Raji (cell line): ENCODE measurements around the gene GALE.

Experiments used
- POLR2A ChIP-seq: IDR thresholded peaks from 2 replicates; pipeline ENCODE4 v1.6.1; 2011; ENCODE audit warnings: low read depth, low read length, control low read depth; ENCODE audit not compliant: insufficient read depth

GALE gene

DNA sequence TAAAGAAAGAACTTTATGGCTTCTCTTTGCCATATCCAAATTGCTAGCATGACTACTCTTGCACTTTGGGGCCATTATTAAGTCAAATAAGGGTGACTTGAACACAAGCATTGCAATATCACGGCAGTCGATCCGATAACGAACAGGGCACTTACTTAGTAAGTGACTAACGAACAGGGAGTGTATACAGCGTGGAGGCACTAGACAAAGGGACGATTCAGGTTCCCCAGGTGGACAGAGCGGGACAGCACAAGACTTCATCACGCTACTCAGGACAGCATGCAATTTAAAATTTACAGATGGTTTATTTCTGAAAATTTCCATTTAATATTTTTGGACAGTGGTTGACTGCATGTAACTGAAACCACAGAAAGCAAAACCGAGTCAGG is 27.7 kb downstream of the GALE start:
- no peak for TF ChIP-seq POLR2A

GRCh38 chr1:23772049-23772853 is 28.3 kb downstream of the GALE start:
- TF ChIP-seq POLR2A: no peak

DNA sequence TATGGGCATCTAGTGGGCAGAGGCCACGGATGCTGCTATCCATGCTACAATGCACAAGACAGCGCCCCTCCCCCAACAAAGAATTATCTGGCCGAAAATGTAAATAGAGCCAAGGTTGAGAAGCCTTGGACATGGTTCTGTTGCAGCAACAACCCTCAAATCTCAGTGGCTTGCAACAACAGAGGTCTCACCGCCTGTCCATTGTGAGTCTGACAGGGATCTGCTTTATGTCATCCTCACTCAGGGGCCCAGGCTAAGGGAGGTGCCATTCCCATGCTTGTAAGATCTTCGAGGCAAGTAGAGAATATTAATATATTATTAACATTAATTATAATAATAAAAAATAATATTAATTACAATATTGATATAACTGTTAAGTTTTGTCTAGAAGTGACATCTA is 31.8 kb downstream of the GALE start:
- no peak for TF ChIP-seq POLR2A

DNA sequence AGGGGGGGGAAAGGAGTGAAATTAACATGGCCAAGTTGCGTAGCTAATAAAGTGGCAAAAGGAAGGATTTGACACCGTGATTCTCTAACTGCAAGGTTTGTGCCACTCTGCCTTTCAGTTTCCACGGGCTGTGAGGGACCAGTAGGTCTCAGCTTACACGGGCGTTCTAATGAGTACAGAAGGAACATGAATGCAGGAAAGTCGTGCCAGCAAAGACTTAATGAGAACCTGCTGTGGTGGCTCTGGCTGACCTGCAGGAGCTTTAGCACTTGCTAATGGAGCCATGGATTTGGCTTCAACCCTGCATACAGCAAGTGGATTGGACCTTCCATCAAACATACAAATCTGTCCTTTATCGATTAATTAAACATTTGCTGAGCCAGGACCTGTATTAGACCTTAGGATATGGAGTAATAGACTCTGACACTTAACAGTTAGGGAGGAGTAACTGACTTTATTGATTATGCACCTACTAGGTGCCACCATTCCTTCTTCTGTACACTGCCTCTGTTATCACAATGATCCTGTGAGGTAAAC is 37.4 kb downstream of the GALE start:
- no peak for TF ChIP-seq POLR2A

DNA sequence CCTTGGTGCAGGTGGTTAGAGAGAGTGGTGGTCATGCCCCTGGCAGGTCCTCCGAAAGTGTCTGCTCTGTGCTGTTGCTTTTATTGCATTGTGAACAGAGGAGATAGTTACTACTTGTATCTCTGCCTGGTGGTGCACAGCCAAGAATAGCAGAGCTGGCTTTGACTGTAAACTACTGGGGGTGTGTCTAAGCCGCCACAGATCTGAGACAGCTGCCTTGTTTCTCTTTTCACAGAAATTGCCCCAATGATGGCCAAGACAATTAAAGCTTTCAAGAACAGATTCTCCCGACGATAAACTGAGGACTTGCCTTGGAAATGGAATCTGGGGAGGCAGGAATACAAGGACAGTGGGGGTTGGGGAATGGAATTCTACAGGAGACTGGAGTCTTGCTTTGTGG is 41.3 kb downstream of the GALE start:
- no peak for TF ChIP-seq POLR2A

DNA sequence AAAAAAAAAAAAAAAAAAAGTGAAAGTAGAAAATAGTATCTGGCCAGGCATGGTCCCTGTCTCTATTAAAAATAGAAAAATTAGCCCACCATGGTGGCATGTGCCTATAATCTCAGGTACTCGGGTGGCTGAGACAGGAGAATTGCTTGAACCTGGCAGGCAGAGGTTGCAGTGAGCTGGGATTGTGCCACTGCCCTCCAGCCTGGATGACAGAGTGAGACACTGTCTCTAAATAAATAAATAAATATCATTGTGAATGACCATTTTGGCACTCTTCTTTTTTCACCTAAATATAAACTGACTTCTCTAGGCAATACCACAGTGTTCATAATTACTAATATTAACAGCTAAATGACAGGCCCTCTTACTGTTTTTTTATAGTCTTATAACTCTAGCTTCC is 42.7 kb downstream of the GALE start:
- no peak for TF ChIP-seq POLR2A

GRCh38 chr1:23756676-23757075 is 43.9 kb downstream of the GALE start:
- no peak for TF ChIP-seq POLR2A

GRCh38 chr1:23752909-23753308 is 47.6 kb downstream of the GALE start:
- TF ChIP-seq POLR2A: no peak

DNA sequence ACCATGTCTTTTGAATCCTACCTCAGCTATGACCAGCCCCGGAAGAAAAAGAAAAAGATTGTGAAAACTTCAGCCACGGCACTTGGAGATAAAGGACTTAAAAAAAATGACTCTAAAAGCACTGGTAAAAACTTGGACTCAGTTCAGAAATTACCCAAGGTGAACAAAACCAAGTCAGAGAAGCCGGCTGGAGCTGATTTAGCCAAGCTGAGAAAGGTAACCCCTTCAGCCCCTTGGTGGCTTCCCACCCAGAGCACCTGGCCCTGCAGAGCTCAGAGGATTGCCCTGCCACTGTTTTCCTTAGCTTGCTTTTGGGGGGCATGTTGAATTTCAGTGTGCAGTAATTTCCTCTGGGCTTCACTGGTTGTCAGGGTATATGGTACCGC is 48.7 kb downstream of the GALE start:
- TF ChIP-seq POLR2A: no peak

GRCh38 chr1:23751050-23751814 is 49.3 kb downstream of the GALE start:
- TF ChIP-seq POLR2A: no peak

- no peak for TF ChIP-seq POLR2A
Observed at GRCh38 chr1:23748016-23748415, 52.5 kb downstream of the GALE start.
